AG04449 (cell line): ENCODE data around the gene TPO.

Experiments used
- CTCF ChIA-PET: fragments of 350-600 bp; formaldehyde crosslinking; extraction: SDS; loops from one replicate; lab custom pipeline; 2021; ENCODE audit warnings: antibody characterized with exemption; lab: Yijun Ruan, JAX
- POLR2A ChIA-PET: fragments of 400-600, 350-600 bp; formaldehyde crosslinking; extraction: SDS; loops from one replicate; lab custom pipeline; 2020; ENCODE audit warnings: antibody characterized with exemption, inconsistent platforms; lab: Yijun Ruan, JAX
- DNase-seq: peaks from one replicate; pipeline ENCODE4 v3.0.0-alpha.2; 2010; ENCODE audit warnings: low read depth, low spot score
- H3K4me3 ChIP-seq: 2 replicates; pipeline ENCODE4 v1.5.1; 2011; ENCODE audit warnings: low read depth, mild to moderate bottlenecking, control low read depth, low read length
- CTCF ChIP-seq: IDR thresholded peaks from one replicate; pipeline ENCODE4 v1.5.1; 2011; ENCODE audit warnings: mild to moderate bottlenecking, moderate library complexity, low read length, control low read depth, inconsistent platforms; ENCODE audit not compliant: insufficient read depth; ENCODE audit errors: missing control alignments

TPO gene

GRCh38 chr2:1460851-1461418 is 47.7 kb downstream of the TPO start:
- TF ChIP-seq CTCF = no peak
- no peak overlapping the region for H3K4me3 ChIP-seq
- no peak for DNase-seq
- POLR2A ChIA-PET = no interaction called here
- CTCF ChIA-PET = no interaction called here

- ChIA-PET POLR2A (no interaction called here), CTCF (no interaction called here)
- no peak overlapping the region for H3K4me3 ChIP-seq
- no peak for DNase-seq
- TF ChIP-seq CTCF = no peak
These were observed 48.5 kb downstream of the TPO start for GRCh38 chr2:1461507-1462390.

GRCh38 chr2:1462994-1463393 is 49.7 kb downstream of the TPO start:
- no peak overlapping the region for H3K4me3 ChIP-seq
- DNase-seq = no peak
- no peak for TF ChIP-seq CTCF
- CTCF ChIA-PET = no interaction called here
- POLR2A ChIA-PET = no interaction called here

GRCh38 chr2:1472350-1472749 is 59.1 kb downstream of the TPO start:
- POLR2A ChIA-PET = no interaction called here
- no peak for DNase-seq
- CTCF ChIA-PET = no interaction called here
- H3K4me3 ChIP-seq = no peak overlapping the region
- TF ChIP-seq CTCF = no peak

- ChIA-PET CTCF (no interaction called here), POLR2A (no interaction called here)
- no peak overlapping the region for H3K4me3 ChIP-seq
- no peak for TF ChIP-seq CTCF
- DNase-seq = no peak
These were observed 63.4 kb downstream of the TPO start for GRCh38 chr2:1476617-1477195.

GRCh38 chr2:1477196-1478040 is 64.2 kb downstream of the TPO start:
- no peak for DNase-seq
- POLR2A ChIA-PET = no interaction called here
- CTCF ChIA-PET = no interaction called here
- H3K4me3 ChIP-seq = no peak overlapping the region
- TF ChIP-seq CTCF = no peak
